Measurements from ENCODE around the gene FERMT3. TPM values are rescaled to one million over a fixed set of nuclear protein-coding genes. Genes with fewer than 3 reads are reported as not detected.

Gene FERMT3
- polyA plus RNA-seq, 3 donors = 289 to 421 (median 310) TPM

DNA sequence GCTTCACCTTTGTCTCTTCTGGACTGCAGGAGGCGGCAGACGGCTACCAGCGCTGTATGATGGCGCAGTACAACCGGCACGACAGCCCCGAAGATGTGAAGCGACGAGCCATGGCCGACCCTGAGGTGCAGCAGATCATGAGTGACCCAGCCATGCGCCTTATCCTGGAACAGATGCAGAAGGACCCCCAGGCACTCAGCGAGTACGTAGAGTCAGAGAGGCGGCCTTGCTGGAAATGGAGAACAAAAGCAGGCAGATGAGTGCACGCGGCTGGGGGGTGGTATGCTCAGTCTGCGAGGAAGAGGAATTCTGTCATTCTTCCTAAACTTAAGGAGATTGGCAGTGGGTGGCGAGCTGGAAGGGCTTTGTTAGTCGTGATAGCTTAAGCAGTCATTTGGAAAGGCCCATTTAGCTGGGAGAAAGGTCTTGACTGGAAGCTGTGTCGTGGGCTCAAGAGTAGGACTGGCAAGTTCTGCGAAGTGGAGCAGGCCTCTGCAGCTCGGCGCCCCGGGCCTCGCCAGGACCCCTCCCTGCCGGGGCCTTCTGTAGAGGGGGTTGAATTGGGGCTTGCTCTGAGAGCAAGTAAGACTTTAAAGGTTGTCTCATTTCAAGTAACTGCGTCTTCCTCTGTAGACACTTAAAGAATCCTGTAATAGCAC lies 3.0 kb upstream of the FERMT3 start:
- Mint-ChIP-seq H3K36me3 (peaks cover 50 to 60% of the 10 kb centered on the region in 2 donors), H3K27me3 (ENCODE audit: low read depth in 3 of 3) (no peaks in the 10 kb centered on the region), H3K9me3 (peaks cover 0 to 1% (median 0%) of the 10 kb centered on the region in 7 donors), H3K27ac (peak overlapping the region in 3 of 7 donors; percentile 13 to 51 (median 50)), H3K4me1 (peaks cover 41% of the 10 kb centered on the region), H3K4me3 (no peak overlapping the region)
- 94% methylated on average over 22 of the region's 27 CpGs for WGBS (ENCODE audit: insufficient coverage)
- Histone ChIP-seq H3K27me3 (ENCODE audit: control insufficient read depth in 2 of 2, insufficient read depth in 2 of 2, low read length in 2 of 2) (no peaks in the 10 kb centered on the region), H3K79me2 (ENCODE audit: insufficient read depth, low read length) (peaks cover 31% of the 10 kb centered on the region), H3K4me1 (ENCODE audit: control insufficient read depth in 1 of 2, insufficient read depth in 2 of 2, low read length in 2 of 2) (peaks cover 38 to 55% of the 10 kb centered on the region in 2 donors), H2AFZ (ENCODE audit: insufficient read depth, low read depth, low read length, poor library complexity, severe bottlenecking) (no peak overlapping the region), H3K9ac (ENCODE audit: insufficient read depth, low read length, poor library complexity, severe bottlenecking) (no peak overlapping the region), H3K4me2 (replicated peaks; ENCODE audit: extremely low read depth, low read length, poor library complexity, severe bottlenecking) (no peak overlapping the region), H3K4me3 (replicated peaks in 1 of 3; ENCODE audit: low read depth in 2 of 3, low read length in 3 of 3) (no peak overlapping the region), H3K36me3 (replicated peaks in 1 of 2; ENCODE audit: control insufficient read depth in 1 of 2, insufficient read depth in 2 of 2, low read length in 2 of 2) (peaks cover 47 to 61% of the 10 kb centered on the region in 2 donors), H3K9me3 (replicated peaks in 1 of 2; ENCODE audit: control insufficient read depth in 1 of 2, insufficient read depth in 1 of 2, low read length in 2 of 2) (no peaks in the 10 kb centered on the region), H3K27ac (ENCODE audit: low read depth in 1 of 2, low read length in 2 of 2) (no peak overlapping the region), H4K20me1 (ENCODE audit: insufficient read depth, low read length) (peaks cover 14% of the 10 kb centered on the region)
- no peak for TF ChIP-seq CTCF (IDR thresholded peaks at IDR 0.05)
- no peak for DNase-seq
- intact Hi-C loops (cut with micrococcal nuclease) = no loop called here

DNA sequence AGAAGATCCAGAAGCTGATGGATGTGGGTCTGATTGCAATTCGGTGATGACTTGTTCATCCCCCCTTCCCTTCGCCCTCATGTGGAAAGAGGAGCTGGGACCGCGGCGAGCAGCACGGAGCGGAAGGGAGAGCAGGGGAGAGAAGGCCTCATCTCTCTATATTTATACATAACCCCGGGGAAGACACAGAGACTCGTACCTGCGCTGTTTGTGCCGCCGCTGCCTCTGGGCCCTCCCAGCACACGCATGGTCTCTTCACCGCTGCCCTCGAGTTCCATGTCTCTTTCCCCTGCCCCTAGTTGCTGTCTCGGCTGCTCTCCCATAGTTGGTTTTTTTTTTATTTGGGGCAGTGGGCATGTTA lies 2.5 kb upstream of the FERMT3 start:
- Mint-ChIP-seq H3K36me3 (peaks cover 54 to 60% of the 10 kb centered on the region in 2 donors), H3K4me1 (peaks cover 44% of the 10 kb centered on the region), H3K4me3 (no peak overlapping the region), H3K9me3 (peaks cover 0 to 1% (median 0%) of the 10 kb centered on the region in 7 donors), H3K27ac (peak overlapping the region; percentile 50 to 99 (median 97)), H3K27me3 (ENCODE audit: low read depth in 3 of 3) (no peaks in the 10 kb centered on the region)
- TF ChIP-seq CTCF (IDR thresholded peaks at IDR 0.05) = no peak
- intact Hi-C loops (cut with micrococcal nuclease) = no loop called here
- Histone ChIP-seq H3K4me3 (replicated peaks in 1 of 3; ENCODE audit: low read depth in 2 of 3, low read length in 3 of 3) (no peak overlapping the region), H4K20me1 (ENCODE audit: insufficient read depth, low read length) (peaks cover 19% of the 10 kb centered on the region), H3K4me1 (ENCODE audit: control insufficient read depth in 1 of 2, insufficient read depth in 2 of 2, low read length in 2 of 2) (peaks cover 43 to 58% of the 10 kb centered on the region in 2 donors), H2AFZ (ENCODE audit: insufficient read depth, low read depth, low read length, poor library complexity, severe bottlenecking) (no peak overlapping the region), H3K36me3 (replicated peaks in 1 of 2; ENCODE audit: control insufficient read depth in 1 of 2, insufficient read depth in 2 of 2, low read length in 2 of 2) (peaks cover 52 to 60% of the 10 kb centered on the region in 2 donors), H3K9me3 (replicated peaks in 1 of 2; ENCODE audit: control insufficient read depth in 1 of 2, insufficient read depth in 1 of 2, low read length in 2 of 2) (no peaks in the 10 kb centered on the region), H3K9ac (ENCODE audit: insufficient read depth, low read length, poor library complexity, severe bottlenecking) (no peak overlapping the region), H3K79me2 (ENCODE audit: insufficient read depth, low read length) (peaks cover 36% of the 10 kb centered on the region), H3K27me3 (ENCODE audit: control insufficient read depth in 2 of 2, insufficient read depth in 2 of 2, low read length in 2 of 2) (no peaks in the 10 kb centered on the region), H3K4me2 (replicated peaks; ENCODE audit: extremely low read depth, low read length, poor library complexity, severe bottlenecking) (no peak overlapping the region), H3K27ac (ENCODE audit: low read depth in 1 of 2, low read length in 2 of 2) (peak overlapping the region in 1 of 2 donors; percentile 99)
- no peak for DNase-seq
- WGBS (ENCODE audit: insufficient coverage) = no CpG with 5 or more reads among the region's 16 CpGs

Data from CD14-positive monocyte (primary cell).